OCI-LY7 (cell line): ENCODE data around the gene C6orf132.

Experiments used
- EZH2phosphoT487 ChIP-seq: fragments of 200-600 bp; sonication (generic); IDR thresholded peaks from 2 replicates; pipeline ENCODE4 v1.6.1; 2018; ENCODE audit warnings: low read depth, borderline replicate concordance, mild to moderate bottlenecking, mixed run types, antibody characterized with exemption, low read length, moderate library complexity, mixed read lengths
- TF ChIP-seq, protein P1 (sequence below): fragments of 200-600 bp; sonication (generic); conservative IDR thresholded peaks from 2 replicates; pipeline ENCODE4 v1.5.1; 2014; ENCODE audit warnings: mild to moderate bottlenecking, antibody characterized with exemption, low read length, moderate library complexity, mixed read lengths

DNA sequence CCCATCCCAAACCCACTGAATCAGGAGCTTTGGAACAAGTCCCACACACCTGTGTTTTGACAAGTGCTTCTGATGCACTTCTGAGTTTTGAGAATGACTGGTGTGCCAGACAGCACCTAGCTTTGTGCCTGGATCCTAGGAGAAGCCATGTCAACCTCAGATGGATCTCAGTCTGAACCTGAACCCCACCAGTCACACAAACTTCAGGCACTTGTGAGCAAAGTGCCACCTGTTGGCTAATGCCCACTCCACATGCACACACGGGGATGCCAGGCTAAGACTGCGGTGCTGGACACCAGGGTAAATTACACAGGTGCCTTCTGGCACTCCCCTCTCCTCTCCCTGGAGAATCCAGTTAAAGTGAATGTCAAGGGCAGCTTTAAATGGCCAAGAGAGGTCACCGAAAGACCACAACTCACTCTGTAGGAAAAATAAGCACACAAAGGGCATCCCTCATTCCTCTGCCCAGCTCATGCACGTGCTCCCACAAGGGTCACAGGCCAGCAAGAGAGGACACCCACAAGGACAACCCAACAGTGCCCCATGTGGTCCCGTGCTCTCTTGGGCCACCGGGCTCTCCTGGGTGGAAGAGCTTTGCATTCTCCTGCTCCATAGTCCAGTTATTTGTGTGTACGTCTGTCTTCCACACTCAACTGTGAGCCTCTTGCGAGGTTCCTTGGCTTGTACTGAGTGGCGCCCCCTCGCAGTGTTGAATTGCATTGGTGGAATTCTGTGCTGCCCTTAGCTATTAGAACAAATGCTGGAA is 46.5 kb downstream of the C6orf132 start:
- TF ChIP-seq, protein P1, sequence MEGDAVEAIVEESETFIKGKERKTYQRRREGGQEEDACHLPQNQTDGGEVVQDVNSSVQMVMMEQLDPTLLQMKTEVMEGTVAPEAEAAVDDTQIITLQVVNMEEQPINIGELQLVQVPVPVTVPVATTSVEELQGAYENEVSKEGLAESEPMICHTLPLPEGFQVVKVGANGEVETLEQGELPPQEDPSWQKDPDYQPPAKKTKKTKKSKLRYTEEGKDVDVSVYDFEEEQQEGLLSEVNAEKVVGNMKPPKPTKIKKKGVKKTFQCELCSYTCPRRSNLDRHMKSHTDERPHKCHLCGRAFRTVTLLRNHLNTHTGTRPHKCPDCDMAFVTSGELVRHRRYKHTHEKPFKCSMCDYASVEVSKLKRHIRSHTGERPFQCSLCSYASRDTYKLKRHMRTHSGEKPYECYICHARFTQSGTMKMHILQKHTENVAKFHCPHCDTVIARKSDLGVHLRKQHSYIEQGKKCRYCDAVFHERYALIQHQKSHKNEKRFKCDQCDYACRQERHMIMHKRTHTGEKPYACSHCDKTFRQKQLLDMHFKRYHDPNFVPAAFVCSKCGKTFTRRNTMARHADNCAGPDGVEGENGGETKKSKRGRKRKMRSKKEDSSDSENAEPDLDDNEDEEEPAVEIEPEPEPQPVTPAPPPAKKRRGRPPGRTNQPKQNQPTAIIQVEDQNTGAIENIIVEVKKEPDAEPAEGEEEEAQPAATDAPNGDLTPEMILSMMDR: peak; percentile 38
- no peak for TF ChIP-seq EZH2phosphoT487
